Measurements from ENCODE around the gene DDX28. TPM values are rescaled to one million over a fixed set of nuclear protein-coding genes. Genes with fewer than 3 reads are reported as not detected.

The DDX28 gene
- polyA plus RNA-seq, 3 donors, result 14.7 to 42.9 (median 27.7) TPM

DNA sequence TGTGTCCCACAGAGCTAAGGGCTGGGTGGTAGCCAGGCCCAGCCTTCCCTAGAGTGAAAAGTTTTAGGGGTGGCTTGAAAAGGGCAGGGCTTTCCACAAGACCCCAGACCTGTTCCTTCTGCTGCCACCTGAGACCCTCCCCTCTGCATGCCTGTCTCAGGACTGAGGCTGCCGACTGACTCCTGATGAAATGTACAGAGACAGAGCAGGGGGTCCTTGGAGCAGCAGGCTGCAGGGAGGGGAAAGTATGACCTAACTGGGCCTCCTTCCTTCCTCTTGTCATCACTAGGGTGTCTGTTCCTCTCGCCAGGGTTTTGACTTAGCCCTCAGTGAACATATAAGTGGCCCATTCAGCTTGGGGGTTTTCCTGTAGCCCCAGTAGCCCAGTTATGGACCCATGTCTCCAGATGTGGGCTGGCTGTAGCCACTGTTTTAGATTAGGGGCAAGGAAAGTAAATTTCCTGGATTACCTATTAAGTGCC is 47.3 kb upstream of the DDX28 start:
- no peak overlapping the region for H3K4me3 ChIP-seq (replicated peaks in 1 of 3; ENCODE audit: low read depth in 2 of 3, low read length in 3 of 3)
- H3K4me2 ChIP-seq (replicated peaks; ENCODE audit: extremely low read depth, low read length, poor library complexity, severe bottlenecking), result peak overlapping the region; percentile 8
- H2AFZ ChIP-seq (ENCODE audit: insufficient read depth, low read depth, low read length, poor library complexity, severe bottlenecking), result no peak overlapping the region
- peaks cover 80 to 95% of the 10 kb centered on the region in 2 donors for H3K36me3 Mint-ChIP-seq
- peaks cover 72 to 95% of the 10 kb centered on the region in 2 donors for H3K36me3 ChIP-seq (replicated peaks in 1 of 2; ENCODE audit: control insufficient read depth in 1 of 2, insufficient read depth in 2 of 2, low read length in 2 of 2)
- H3K4me1 Mint-ChIP-seq, result peaks cover 34% of the 10 kb centered on the region
- no CpG with 5 or more reads among the region's 2 CpGs for WGBS (ENCODE audit: insufficient coverage)
- H3K9me3 ChIP-seq (replicated peaks in 1 of 2; ENCODE audit: control insufficient read depth in 1 of 2, insufficient read depth in 1 of 2, low read length in 2 of 2), result no peaks in the 10 kb centered on the region
- no peaks in the 10 kb centered on the region for H3K27me3 ChIP-seq (ENCODE audit: control insufficient read depth in 2 of 2, insufficient read depth in 2 of 2, low read length in 2 of 2)
- intact Hi-C loops (cut with micrococcal nuclease), result no loop called here
- no peaks in the 10 kb centered on the region for H3K9me3 Mint-ChIP-seq
- no peak overlapping the region for H3K4me3 Mint-ChIP-seq
- H4K20me1 ChIP-seq (ENCODE audit: insufficient read depth, low read length), result no peaks in the 10 kb centered on the region
- H3K27ac ChIP-seq (ENCODE audit: low read depth in 1 of 2, low read length in 2 of 2), result peak overlapping the region in 1 of 2 donors; percentile 69
- no peak for DNase-seq
- peaks cover 26 to 31% of the 10 kb centered on the region in 2 donors for H3K4me1 ChIP-seq (ENCODE audit: control insufficient read depth in 1 of 2, insufficient read depth in 2 of 2, low read length in 2 of 2)
- H3K79me2 ChIP-seq (ENCODE audit: insufficient read depth, low read length), result no peaks in the 10 kb centered on the region
- H3K27ac Mint-ChIP-seq, result peak overlapping the region in 6 of 7 donors; percentile 19 to 80 (median 58)
- H3K9ac ChIP-seq (ENCODE audit: insufficient read depth, low read length, poor library complexity, severe bottlenecking), result peak overlapping the region; percentile 32
- TF ChIP-seq, protein P1, sequence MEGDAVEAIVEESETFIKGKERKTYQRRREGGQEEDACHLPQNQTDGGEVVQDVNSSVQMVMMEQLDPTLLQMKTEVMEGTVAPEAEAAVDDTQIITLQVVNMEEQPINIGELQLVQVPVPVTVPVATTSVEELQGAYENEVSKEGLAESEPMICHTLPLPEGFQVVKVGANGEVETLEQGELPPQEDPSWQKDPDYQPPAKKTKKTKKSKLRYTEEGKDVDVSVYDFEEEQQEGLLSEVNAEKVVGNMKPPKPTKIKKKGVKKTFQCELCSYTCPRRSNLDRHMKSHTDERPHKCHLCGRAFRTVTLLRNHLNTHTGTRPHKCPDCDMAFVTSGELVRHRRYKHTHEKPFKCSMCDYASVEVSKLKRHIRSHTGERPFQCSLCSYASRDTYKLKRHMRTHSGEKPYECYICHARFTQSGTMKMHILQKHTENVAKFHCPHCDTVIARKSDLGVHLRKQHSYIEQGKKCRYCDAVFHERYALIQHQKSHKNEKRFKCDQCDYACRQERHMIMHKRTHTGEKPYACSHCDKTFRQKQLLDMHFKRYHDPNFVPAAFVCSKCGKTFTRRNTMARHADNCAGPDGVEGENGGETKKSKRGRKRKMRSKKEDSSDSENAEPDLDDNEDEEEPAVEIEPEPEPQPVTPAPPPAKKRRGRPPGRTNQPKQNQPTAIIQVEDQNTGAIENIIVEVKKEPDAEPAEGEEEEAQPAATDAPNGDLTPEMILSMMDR (IDR thresholded peaks at IDR 0.05), result no peak
- peaks cover 0 to 4% (median 0%) of the 10 kb centered on the region in 3 donors for H3K27me3 Mint-ChIP-seq (ENCODE audit: low read depth in 3 of 3)

DNA sequence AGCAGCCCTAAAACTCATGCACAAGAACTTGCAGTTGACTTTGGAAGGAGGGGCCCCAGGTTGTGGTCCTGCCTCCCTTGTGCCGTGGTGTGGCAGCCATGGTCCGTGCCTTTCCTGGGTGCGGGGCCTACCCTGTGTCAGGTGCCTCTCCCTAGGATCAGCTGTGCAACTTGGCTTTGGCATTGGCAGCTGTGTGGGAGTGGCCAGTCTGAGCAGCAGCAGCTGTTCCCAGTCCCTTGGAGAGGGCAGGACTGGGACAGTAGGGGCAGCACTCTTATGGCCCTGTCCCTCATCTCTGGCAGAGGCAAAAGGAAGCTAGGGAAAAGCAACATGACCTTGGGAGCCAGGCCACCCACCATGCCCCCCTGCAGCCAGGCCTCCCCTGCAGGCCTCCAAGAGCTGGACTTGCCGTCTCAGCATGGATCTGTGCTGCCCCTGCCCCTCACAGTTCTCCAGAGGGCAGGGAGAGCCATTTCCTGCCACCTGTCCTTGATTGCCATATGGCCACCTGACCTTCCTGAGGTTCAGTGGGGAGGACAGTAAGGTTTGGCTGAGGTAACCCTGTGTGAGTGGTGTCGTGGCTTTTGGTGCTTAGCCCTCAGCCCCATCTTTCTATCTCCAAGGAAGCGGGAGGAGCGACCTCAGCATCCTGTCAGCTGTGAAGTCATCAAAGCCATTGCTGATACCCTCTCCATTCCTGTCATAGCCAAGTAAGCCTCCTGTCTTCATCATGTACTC is 46.6 kb upstream of the DDX28 start:
- Histone ChIP-seq H4K20me1 (ENCODE audit: insufficient read depth, low read length) (no peaks in the 10 kb centered on the region), H3K4me3 (replicated peaks in 1 of 3; ENCODE audit: low read depth in 2 of 3, low read length in 3 of 3) (no peak overlapping the region), H3K27ac (ENCODE audit: low read depth in 1 of 2, low read length in 2 of 2) (peak overlapping the region in 1 of 2 donors; percentile 69), H3K79me2 (ENCODE audit: insufficient read depth, low read length) (no peaks in the 10 kb centered on the region), H3K36me3 (replicated peaks in 1 of 2; ENCODE audit: control insufficient read depth in 1 of 2, insufficient read depth in 2 of 2, low read length in 2 of 2) (peaks cover 66 to 91% of the 10 kb centered on the region in 2 donors), H2AFZ (ENCODE audit: insufficient read depth, low read depth, low read length, poor library complexity, severe bottlenecking) (no peak overlapping the region), H3K4me2 (replicated peaks; ENCODE audit: extremely low read depth, low read length, poor library complexity, severe bottlenecking) (no peak overlapping the region), H3K4me1 (ENCODE audit: control insufficient read depth in 1 of 2, insufficient read depth in 2 of 2, low read length in 2 of 2) (peaks cover 30 to 32% of the 10 kb centered on the region in 2 donors), H3K9ac (ENCODE audit: insufficient read depth, low read length, poor library complexity, severe bottlenecking) (peak overlapping the region; percentile 32), H3K9me3 (replicated peaks in 1 of 2; ENCODE audit: control insufficient read depth in 1 of 2, insufficient read depth in 1 of 2, low read length in 2 of 2) (no peaks in the 10 kb centered on the region), H3K27me3 (ENCODE audit: control insufficient read depth in 2 of 2, insufficient read depth in 2 of 2, low read length in 2 of 2) (no peaks in the 10 kb centered on the region)
- intact Hi-C loops (cut with micrococcal nuclease), result loop anchor here in 1 of 2 donors (10.0 kb wide), 1 partner anchor 245 kb away; no protein-coding TSS in a partner anchor
- peak overlapping the region in 3 of 7 donors; percentile 35 to 80 (median 60) for H3K27ac Mint-ChIP-seq
- no peaks in the 10 kb centered on the region for H3K9me3 Mint-ChIP-seq
- H3K36me3 Mint-ChIP-seq, result peaks cover 74 to 93% of the 10 kb centered on the region in 2 donors
- no peak for DNase-seq
- H3K27me3 Mint-ChIP-seq (ENCODE audit: low read depth in 3 of 3), result peaks cover 0 to 4% (median 0%) of the 10 kb centered on the region in 3 donors
- TF ChIP-seq, protein P1 (IDR thresholded peaks at IDR 0.05), result no peak
- H3K4me1 Mint-ChIP-seq, result peaks cover 35% of the 10 kb centered on the region
- WGBS (ENCODE audit: insufficient coverage), result 100% methylated on average over 3 of the region's 7 CpGs
- H3K4me3 Mint-ChIP-seq, result no peak overlapping the region

Measured in CD14-positive monocyte (primary cell).